Loucy (cell line): Measurements from ENCODE around the gene PAQR9.

Experiments
- CTCF ChIP-seq: fragments of 200-600 bp; sonication (generic); conservative IDR thresholded peaks from 2 replicates; pipeline ENCODE4 v1.5.1; 2014; ENCODE audit warnings: mild to moderate bottlenecking, antibody characterized with exemption, low read length
- EZH2phosphoT487 ChIP-seq: fragments of 200-600 bp; IDR thresholded peaks from 2 replicates; pipeline ENCODE4 v1.6.1; 2018; ENCODE audit warnings: antibody characterized with exemption, mild to moderate bottlenecking, moderate library complexity, borderline replicate concordance

- TF ChIP-seq CTCF = peak; percentile 53
- TF ChIP-seq EZH2phosphoT487 = no peak
These were observed 32.3 kb downstream of the PAQR9 start for GRCh38 chr3:142931222-142931621.
